HFFc6 (cell line): ENCODE measurements around the gene IPPK. TPM values are rescaled to one million over a fixed set of nuclear protein-coding genes. Genes with fewer than 3 reads are reported as not detected.
"Not testable (repeated sequence)": the region's sequence is repeated elsewhere in the genome, so short reads cannot be mapped to it uniquely, and the experiment has no call there.

Source experiments
- DNase-seq: peaks from one replicate; pipeline ENCODE4 v3.0.0-alpha.2; 2018
- H3K27ac Mint-ChIP-seq: 2 replicates; pipeline ENCODE4 v1.8.0; 2020; ENCODE audit warnings: mild to moderate bottlenecking, mixed read lengths
- H3K27me3 Mint-ChIP-seq: 2 replicates; pipeline ENCODE4 v1.8.0; 2021; ENCODE audit warnings: mild to moderate bottlenecking, moderate library complexity, mixed read lengths; ENCODE audit not compliant: insufficient read depth
- H3K36me3 Mint-ChIP-seq: 2 replicates; pipeline ENCODE4 v1.8.0; 2021; ENCODE audit warnings: low read depth, mixed read lengths
- H3K4me1 Mint-ChIP-seq: 2 replicates; pipeline ENCODE4 v1.8.0; 2020; ENCODE audit warnings: low read depth, mixed read lengths
- H3K4me3 Mint-ChIP-seq: 2 replicates; pipeline ENCODE4 v1.8.0; 2020; ENCODE audit warnings: mild to moderate bottlenecking, moderate library complexity, mixed read lengths
- H3K9me3 Mint-ChIP-seq: 2 replicates; pipeline ENCODE4 v1.8.0; 2020; ENCODE audit warnings: mild to moderate bottlenecking, mixed read lengths
- CTCF ChIP-seq: fragments of 200-600 bp; sonication (generic); IDR thresholded peaks from 2 replicates; pipeline ENCODE4 v1.5.0; 2021; ENCODE audit warnings: antibody characterized with exemption, mild to moderate bottlenecking
- total RNA-seq, 6 experiments: library from RNA; stranded (reverse); fragmentation: NEBNext Ultra II Directional; extraction: Animal tissue kit (Norgen Biotek cat#: 25700); gene quantifications; 2 replicates in 1 of 6; 3 replicates in 5 of 6; pipeline ENCODE4 v1.2.3, GENCODE V29; 2021

Gene IPPK
- total RNA-seq, 6 experiments from 2014 or later, result 10.0 to 14.0 (median 12.5) TPM

GRCh38 chr9:92598382-92598781, 71.5 kb downstream of the IPPK start:
- Mint-ChIP-seq H3K36me3 (peaks cover 3% of the 10 kb centered on the region; the same call in 1 of the 2 replicates), H3K4me3 (no peak overlapping the region), H3K9me3 (peaks cover 2% of the 10 kb centered on the region; the same call in 1 of the 2 replicates), H3K27ac (no peak overlapping the region), H3K27me3 (peaks cover 1% of the 10 kb centered on the region), H3K4me1 (peaks cover 29% of the 10 kb centered on the region)
- no peak for TF ChIP-seq CTCF
- DNase-seq, result no peak

- Mint-ChIP-seq H3K4me3 (no peak overlapping the region), H3K4me1 (peaks cover 22% of the 10 kb centered on the region), H3K36me3 (no peaks in the 10 kb centered on the region), H3K27ac (no peak overlapping the region), H3K9me3 (no peaks in the 10 kb centered on the region), H3K27me3 (no peaks in the 10 kb centered on the region)
- no peak for TF ChIP-seq CTCF
- DNase-seq, result no peak
These were observed 74.0 kb downstream of the IPPK start for GRCh38 chr9:92595930-92596329.

GRCh38 chr9:92595075-92595474, 74.9 kb downstream of the IPPK start:
- H3K9me3 Mint-ChIP-seq, H3K36me3 Mint-ChIP-seq, H3K27me3 Mint-ChIP-seq, H3K27ac Mint-ChIP-seq, H3K4me3 Mint-ChIP-seq, DNase-seq: not testable (repeated sequence)
- H3K4me1 Mint-ChIP-seq, result peaks cover 18% of the 10 kb centered on the region

- no peak overlapping the region for H3K27ac Mint-ChIP-seq
- H3K36me3 Mint-ChIP-seq, result no peaks in the 10 kb centered on the region
- H3K4me3 Mint-ChIP-seq, result no peak overlapping the region
- no peaks in the 10 kb centered on the region for H3K9me3 Mint-ChIP-seq
- no peaks in the 10 kb centered on the region for H3K27me3 Mint-ChIP-seq
- TF ChIP-seq CTCF, result no peak
- DNase-seq, result no peak
- peaks cover 12% of the 10 kb centered on the region for H3K4me1 Mint-ChIP-seq
These were observed 76.7 kb downstream of the IPPK start for GRCh38 chr9:92592946-92593861.

GRCh38 chr9:92592537-92592936, 77.4 kb downstream of the IPPK start:
- DNase-seq, result no peak
- TF ChIP-seq CTCF, result no peak
- Mint-ChIP-seq H3K36me3 (no peaks in the 10 kb centered on the region), H3K4me1 (peaks cover 5% of the 10 kb centered on the region), H3K4me3 (no peak overlapping the region), H3K9me3 (no peaks in the 10 kb centered on the region), H3K27ac (no peak overlapping the region), H3K27me3 (no peaks in the 10 kb centered on the region)

GRCh38 chr9:92590377-92590776, 79.6 kb downstream of the IPPK start:
- peaks cover 11% of the 10 kb centered on the region for H3K9me3 Mint-ChIP-seq
- DNase-seq, result no peak
- H3K27me3 Mint-ChIP-seq, result no peaks in the 10 kb centered on the region
- peaks cover 5% of the 10 kb centered on the region; the same call in 1 of the 2 replicates for H3K4me1 Mint-ChIP-seq
- no peak overlapping the region for H3K4me3 Mint-ChIP-seq
- H3K36me3 Mint-ChIP-seq, result peaks cover 13% of the 10 kb centered on the region
- TF ChIP-seq CTCF, result no peak
- H3K27ac Mint-ChIP-seq, result no peak overlapping the region
